Measurements from ENCODE around the gene IFI44. TPM values are rescaled to one million over a fixed set of nuclear protein-coding genes. Genes with fewer than 3 reads are reported as not detected.

The IFI44 gene
- total and polyA plus RNA-seq, 2 donors (not counting 1 experiment from before 2014, with no cell fraction given): 6.2 to 6.9 TPM

- Histone ChIP-seq H3K4me1 (ENCODE audit: control insufficient read depth in 2 of 2, insufficient read depth in 2 of 2, low read length in 2 of 2) (peaks cover 20 to 32% of the 10 kb centered on the region in 2 donors), H4K20me1 (ENCODE audit: control insufficient read depth, insufficient read depth, low read length, poor library complexity, severe bottlenecking) (no peaks in the 10 kb centered on the region), H3K79me2 (ENCODE audit: control insufficient read depth, insufficient read depth, low read length) (peaks cover 29% of the 10 kb centered on the region), H3K27me3 (replicated peaks in 1 of 4; ENCODE audit: control extremely low read depth in 1 of 4, control insufficient read depth in 3 of 4, insufficient read depth in 4 of 4, low read length in 3 of 4) (no peaks in the 10 kb centered on the region), H3K27ac (ENCODE audit: low read length in 2 of 2) (peak within 1 kb of the TSS; percentile 28 to 75), H3K4me3 (ENCODE audit: control extremely low read depth in 1 of 5, extremely low read depth in 1 of 5, insufficient read depth in 1 of 5, low read depth in 2 of 5, low read length in 4 of 5) (peak within 1 kb of the TSS in 4 of 5 experiments; percentile 30 to 59 (median 50)), H3K4me2 (replicated peaks; ENCODE audit: low read depth, low read length, poor library complexity, severe bottlenecking) (peak within 1 kb of the TSS; percentile 69), H3K36me3 (replicated peaks in 1 of 2; ENCODE audit: control extremely low read depth in 1 of 2, control insufficient read depth in 1 of 2, extremely low read depth in 1 of 2, insufficient read depth in 2 of 2, low read length in 1 of 2) (no peaks in the 10 kb centered on the region), H3K9me3 (ENCODE audit: control extremely low read depth in 1 of 3, control insufficient read depth in 2 of 3, insufficient read depth in 1 of 3, low read length in 2 of 3) (no peaks in the 10 kb centered on the region), H2AFZ (ENCODE audit: insufficient read depth, low read depth, low read length, poor library complexity, severe bottlenecking) (peak within 1 kb of the TSS; percentile 81), H3K9ac (ENCODE audit: low read length) (peak within 1 kb of the TSS; percentile 66)
- no peaks in the 10 kb centered on the region for H3K27me3 Mint-ChIP-seq
- ATAC-seq (ENCODE audit: low read depth) (peak; percentile 32), DNase-seq (peak; percentile 58)
- H3K4me3 Mint-ChIP-seq: peak within 1 kb of the TSS; percentile 70
- intact Hi-C loops (cut with micrococcal nuclease): loop anchor here (5.0 kb wide), 1 partner anchor 32 kb away; no protein-coding TSS in a partner anchor
- H3K4me1 Mint-ChIP-seq: peaks cover 53% of the 10 kb centered on the region
- ChIA-PET POLR2A (no interaction called here), CTCF (interaction anchor here (0.6 to 1.6 kb wide), 10 partner anchors 12 to 489 kb away, joined by 3 to 14 read pairs (median 5); partner anchors contain the start of gene IFI44)
- TF ChIP-seq CTCF (IDR thresholded peaks at IDR 0.05) (no peak), EZH2 (IDR thresholded peaks at IDR 0.05; ENCODE audit: borderline replicate concordance, insufficient read depth, low read depth, low read length, poor library complexity, severe bottlenecking) (no peak)
- WGBS (ENCODE audit: insufficient coverage): 17% methylated on average over 1 of the region's 9 CpGs
- H3K9me3 Mint-ChIP-seq (ENCODE audit: insufficient read depth): no peaks in the 10 kb centered on the region
- H3K27ac Mint-ChIP-seq: peak within 1 kb of the TSS; percentile 66
These were observed 29.6 kb upstream of the IFI44 start, which contains the start of gene IFI44L for GRCh38 chr1:78619803-78620579. IFI44L (plus strand) TSS chr1:78620448; CDS start chr1:78627916, 7,468 bp downstream.

GRCh38 chr1:78620666-78621065 is 29.0 kb upstream of the IFI44 start:
- no peaks in the 10 kb centered on the region for H3K27me3 ChIP-seq (replicated peaks in 1 of 4; ENCODE audit: control extremely low read depth in 1 of 4, control insufficient read depth in 3 of 4, insufficient read depth in 4 of 4, low read length in 3 of 4)
- H3K9me3 Mint-ChIP-seq (ENCODE audit: insufficient read depth): no peaks in the 10 kb centered on the region
- peaks cover 29% of the 10 kb centered on the region for H3K79me2 ChIP-seq (ENCODE audit: control insufficient read depth, insufficient read depth, low read length)
- peak overlapping the region; percentile 69 for H3K4me2 ChIP-seq (replicated peaks; ENCODE audit: low read depth, low read length, poor library complexity, severe bottlenecking)
- peak overlapping the region; percentile 70 for H3K4me3 Mint-ChIP-seq
- intact Hi-C loops (cut with micrococcal nuclease): no loop called here
- peak overlapping the region in 4 of 5 experiments; percentile 30 to 59 (median 50) for H3K4me3 ChIP-seq (ENCODE audit: control extremely low read depth in 1 of 5, extremely low read depth in 1 of 5, insufficient read depth in 1 of 5, low read depth in 2 of 5, low read length in 4 of 5)
- no peaks in the 10 kb centered on the region for H3K9me3 ChIP-seq (ENCODE audit: control extremely low read depth in 1 of 3, control insufficient read depth in 2 of 3, insufficient read depth in 1 of 3, low read length in 2 of 3)
- ChIA-PET POLR2A (no interaction called here), CTCF (interaction anchor here (0.8 to 1.6 kb wide), 7 partner anchors 29 to 489 kb away, joined by 3 to 14 read pairs (median 6); partner anchors contain the start of gene IFI44)
- no peaks in the 10 kb centered on the region for H3K36me3 ChIP-seq (replicated peaks in 1 of 2; ENCODE audit: control extremely low read depth in 1 of 2, control insufficient read depth in 1 of 2, extremely low read depth in 1 of 2, insufficient read depth in 2 of 2, low read length in 1 of 2)
- no peaks in the 10 kb centered on the region for H4K20me1 ChIP-seq (ENCODE audit: control insufficient read depth, insufficient read depth, low read length, poor library complexity, severe bottlenecking)
- peaks cover 53% of the 10 kb centered on the region for H3K4me1 Mint-ChIP-seq
- H2AFZ ChIP-seq (ENCODE audit: insufficient read depth, low read depth, low read length, poor library complexity, severe bottlenecking): peak overlapping the region; percentile 81
- H3K27ac Mint-ChIP-seq: peak overlapping the region; percentile 57
- H3K4me1 ChIP-seq (ENCODE audit: control insufficient read depth in 2 of 2, insufficient read depth in 2 of 2, low read length in 2 of 2): peaks cover 20 to 32% of the 10 kb centered on the region in 2 donors
- no peak for ATAC-seq (ENCODE audit: low read depth)
- WGBS (ENCODE audit: insufficient coverage): no CpG with 5 or more reads among the region's 1 CpG
- H3K27me3 Mint-ChIP-seq: no peaks in the 10 kb centered on the region
- TF ChIP-seq CTCF (IDR thresholded peaks at IDR 0.05): no peak
- TF ChIP-seq EZH2 (IDR thresholded peaks at IDR 0.05; ENCODE audit: borderline replicate concordance, insufficient read depth, low read depth, low read length, poor library complexity, severe bottlenecking): no peak
- no peak for DNase-seq
- peak overlapping the region; percentile 28 to 75 for H3K27ac ChIP-seq (ENCODE audit: low read length in 2 of 2)
- H3K9ac ChIP-seq (ENCODE audit: low read length): peak overlapping the region; percentile 66
